Kidney tubule cell (primary cell): ENCODE data around the gene CST11.
"Not testable (repeated sequence)": the region's sequence is repeated elsewhere in the genome, so short reads cannot be mapped to it uniquely, and the experiment has no call there.

Experiments
- DNase-seq: peaks from one replicate; pipeline ENCODE4 v3.0.0-alpha.2; 2018; ENCODE audit warnings: low spot score

Gene CST11, protein sequence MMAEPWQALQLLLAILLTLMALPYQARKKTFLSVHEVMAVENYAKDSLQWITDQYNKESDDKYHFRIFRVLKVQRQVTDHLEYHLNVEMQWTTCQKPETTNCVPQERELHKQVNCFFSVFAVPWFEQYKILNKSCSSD

DNA sequence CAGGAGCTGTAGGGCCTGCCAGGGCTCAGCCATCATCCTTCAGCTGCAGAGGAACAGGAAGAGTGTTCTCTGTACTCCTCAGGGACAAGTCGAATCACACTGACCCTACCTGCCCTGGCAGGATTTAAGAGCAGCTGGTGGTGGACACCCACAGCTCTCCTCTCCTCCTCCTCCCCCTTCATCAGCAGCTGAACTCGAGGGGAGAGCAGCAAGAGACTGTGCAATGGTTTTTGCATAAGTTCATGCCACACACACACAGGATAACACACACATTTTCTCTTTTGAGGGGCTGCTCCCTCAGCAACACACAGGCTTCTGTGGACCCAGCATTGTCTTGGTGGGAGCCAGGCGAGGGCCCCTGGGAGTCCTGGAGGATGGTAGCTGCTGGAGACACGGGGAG, at the start of gene CST11:
Gene CST11, minus strand, starts transcription at position 101 of the 400 bp plus-strand sequence. Its CDS starts 65 bp downstream, at position 36.
- no peak for DNase-seq

- no peak for DNase-seq
Observed at GRCh38 chr20:23501926-23502325, 49.2 kb upstream of the CST11 start.

- DNase-seq, result peak; percentile 6
Observed at GRCh38 chr20:23497536-23497935, 44.9 kb upstream of the CST11 start.

- no peak for DNase-seq
Observed at GRCh38 chr20:23493172-23493772, 40.6 kb upstream of the CST11 start.

- no peak for DNase-seq
Observed at GRCh38 chr20:23492292-23492691, 39.6 kb upstream of the CST11 start.

GRCh38 chr20:23490817-23491216, 38.1 kb upstream of the CST11 start, which contains the start of gene CST8:
Gene CST8 (plus strand): TSS chr20:23491117. CDS start chr20:23491668, 551 bp downstream.
- DNase-seq, result no peak

DNA sequence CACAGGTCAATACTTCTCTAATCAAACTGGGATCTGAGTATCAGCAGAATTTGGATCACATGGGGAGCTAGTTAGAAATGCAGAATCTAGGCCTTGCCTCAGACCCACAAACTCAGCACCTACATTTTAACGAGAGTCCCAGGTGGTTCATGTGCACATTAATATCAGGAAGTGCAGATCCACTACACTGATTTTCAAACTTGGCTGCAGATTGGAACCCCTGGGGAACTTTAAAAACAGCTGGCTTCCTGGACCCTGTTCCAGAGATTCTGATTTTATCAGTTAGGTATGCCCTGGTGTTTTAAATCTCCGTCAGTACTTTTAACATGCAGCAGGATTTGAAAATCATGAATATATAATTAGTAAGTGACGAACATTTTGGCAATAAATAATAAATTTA, 36.3 kb upstream of the CST11 start:
- no peak for DNase-seq

DNA sequence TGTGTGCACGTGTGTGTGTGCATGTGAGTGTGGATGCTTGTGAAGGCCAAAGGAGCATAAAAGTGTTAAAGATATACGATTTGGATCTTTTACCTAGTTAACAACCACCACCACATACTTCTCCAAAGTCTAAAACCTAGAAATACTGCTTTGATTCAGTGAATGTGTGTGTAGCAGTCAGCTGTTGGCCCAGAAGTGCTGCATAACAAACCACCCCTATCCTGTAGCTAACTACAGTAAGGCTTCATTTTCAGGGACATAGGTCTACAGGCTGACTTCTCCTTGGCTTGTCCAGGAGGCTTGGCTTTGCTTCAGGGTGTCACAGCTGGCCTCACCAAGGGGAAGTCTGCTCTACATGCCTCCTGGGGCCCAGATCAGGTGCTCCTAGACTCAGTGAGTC, 35.8 kb upstream of the CST11 start:
- DNase-seq, result no peak

- no peak for DNase-seq
Observed at GRCh38 chr20:23484081-23484480, 31.4 kb upstream of the CST11 start.

DNA sequence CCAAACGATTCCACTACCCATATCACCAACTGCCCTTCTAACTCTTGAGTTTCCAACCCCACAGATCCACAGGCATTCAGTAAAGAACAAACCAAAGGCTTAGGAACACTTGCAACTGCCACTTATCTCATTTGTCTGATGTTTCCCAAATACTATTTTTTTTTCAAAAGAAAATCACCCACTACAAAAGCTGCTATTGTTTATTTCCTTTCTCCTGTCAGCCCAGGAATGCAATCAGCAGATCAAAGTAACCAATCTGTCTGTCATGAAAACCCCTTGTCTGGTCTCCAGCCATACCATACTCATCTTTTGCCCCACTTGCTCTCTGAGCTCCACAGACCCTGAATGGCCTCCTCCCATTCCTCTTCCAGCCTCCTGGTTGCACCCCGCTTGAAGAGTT, 29.5 kb upstream of the CST11 start:
- DNase-seq, result no peak

GRCh38 chr20:23479043-23479442, 26.4 kb upstream of the CST11 start:
- DNase-seq, result peak; percentile 6

DNA sequence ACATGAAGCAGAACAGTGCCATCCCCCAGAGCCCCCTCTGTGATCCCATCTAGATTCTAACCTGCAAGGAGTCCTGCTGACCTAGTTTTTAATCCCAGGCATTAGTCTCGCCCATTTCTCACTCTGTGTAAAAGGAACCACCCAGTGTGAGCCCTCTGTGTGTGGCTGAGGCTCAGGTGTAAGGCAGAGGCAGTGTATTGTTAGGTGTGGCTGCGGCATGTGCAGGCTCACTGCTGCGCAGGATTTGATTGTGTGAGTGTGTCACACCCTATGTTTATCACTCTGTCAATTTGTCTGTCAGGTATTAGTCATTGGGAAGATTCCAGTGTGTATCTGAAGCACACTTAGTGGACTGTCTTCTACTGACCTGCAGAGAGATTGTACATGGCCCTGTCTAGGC, 24.5 kb upstream of the CST11 start:
- DNase-seq, result no peak

DNA sequence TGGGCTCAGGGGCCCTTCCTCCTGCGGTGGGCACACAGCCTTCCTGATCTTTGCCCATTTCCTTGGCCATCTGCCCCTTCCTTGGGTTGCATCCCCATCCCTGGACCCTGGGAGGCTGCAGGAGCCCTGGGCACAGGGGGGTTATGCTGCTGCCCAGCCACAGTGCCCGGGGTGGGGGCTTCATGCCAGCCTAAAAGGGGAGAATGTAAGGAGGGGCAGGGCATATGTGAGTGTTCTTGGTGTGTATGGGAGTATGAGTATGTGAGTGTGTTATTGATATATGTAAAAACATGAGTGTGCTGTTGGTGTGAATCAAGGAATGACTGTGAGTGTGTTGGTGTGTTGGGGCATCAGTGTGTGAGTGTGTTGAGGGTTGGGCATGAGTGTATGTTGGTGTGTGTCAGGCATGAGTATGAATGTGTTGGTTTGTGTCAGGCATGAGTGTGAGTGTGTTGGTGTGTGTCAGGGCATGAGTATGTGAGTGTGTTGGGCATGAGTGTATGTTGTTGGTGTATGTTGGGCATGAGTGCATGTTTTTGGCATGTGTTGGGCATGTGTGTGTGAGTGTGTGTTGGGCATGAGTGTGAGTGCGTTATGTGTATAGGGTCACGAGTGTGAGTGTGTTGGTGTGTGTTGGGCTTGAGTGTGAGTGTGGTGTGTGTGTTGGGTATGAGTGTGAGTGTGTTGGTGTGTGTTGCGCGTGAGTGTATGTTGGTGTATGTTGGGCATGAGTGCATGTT, 23.5 kb upstream of the CST11 start:
- DNase-seq, result no peak

- no peak for DNase-seq
Observed at GRCh38 chr20:23475395-23475794, 22.7 kb upstream of the CST11 start.

DNA sequence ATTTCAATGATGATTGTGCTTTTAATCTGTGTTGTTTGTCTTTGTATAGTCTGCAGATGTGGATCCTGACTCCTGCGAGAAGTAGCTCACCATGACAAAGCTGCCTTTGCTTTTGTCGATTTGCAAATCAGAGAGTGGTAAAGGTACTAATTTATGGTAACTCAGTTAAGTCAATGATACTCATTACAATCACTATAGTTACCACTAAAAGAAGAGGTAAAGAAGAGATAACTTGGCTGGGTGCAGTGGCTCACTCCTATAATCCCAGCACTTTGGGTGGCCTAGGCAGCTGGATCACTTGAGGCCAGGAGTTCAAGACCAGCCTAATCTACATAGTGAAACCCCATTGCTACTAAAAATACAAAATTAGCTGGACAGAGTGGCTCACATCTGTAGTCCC, 20.6 kb upstream of the CST11 start:
- DNase-seq, result not testable (repeated sequence)

- not testable (repeated sequence) for DNase-seq
Observed at GRCh38 chr20:23472306-23472705, 19.6 kb upstream of the CST11 start.

- DNase-seq, result not testable (repeated sequence)
Observed at GRCh38 chr20:23466961-23467360, 14.3 kb upstream of the CST11 start.

DNA sequence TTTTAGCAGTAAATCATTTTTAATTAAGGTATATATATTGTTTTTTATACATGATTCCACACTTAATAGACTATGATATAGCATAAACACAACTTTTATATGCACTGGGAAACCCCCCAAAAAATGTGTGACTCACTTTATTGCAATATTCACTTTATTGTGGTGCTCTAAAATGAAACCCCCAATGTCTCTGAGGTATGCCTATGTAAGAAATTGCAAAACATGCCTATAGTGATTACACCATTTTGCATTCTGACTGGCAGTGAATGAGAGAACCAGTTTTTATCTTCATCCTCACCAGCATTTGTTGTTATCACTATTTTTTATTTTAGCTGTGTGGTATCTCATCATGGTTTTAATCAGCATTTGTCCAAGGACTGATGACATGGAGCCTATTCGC, 8.5 kb upstream of the CST11 start:
- no peak for DNase-seq

GRCh38 chr20:23459461-23460150, 6.9 kb upstream of the CST11 start:
- no peak for DNase-seq

- no peak for DNase-seq
Observed at GRCh38 chr20:23456873-23457272, 4.2 kb upstream of the CST11 start.

DNA sequence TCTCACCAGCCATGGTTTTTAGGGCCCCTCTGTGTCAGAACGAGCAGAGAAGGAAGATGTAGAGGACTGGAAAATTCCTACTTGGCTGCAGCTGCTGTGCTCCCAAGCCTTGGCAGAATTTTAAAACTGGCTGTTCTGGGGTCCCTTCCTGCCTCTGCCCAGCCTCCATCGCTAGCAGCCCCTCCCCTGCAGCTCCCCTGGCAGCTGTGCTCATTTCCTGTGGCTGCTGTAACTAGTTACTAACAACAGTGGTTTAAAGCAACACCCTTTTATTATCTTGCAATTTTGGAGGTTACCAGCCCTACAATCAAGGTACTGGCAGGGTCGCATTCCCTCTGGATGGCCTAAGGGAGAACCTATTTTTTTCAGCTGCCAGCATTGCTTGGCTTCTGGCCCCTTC, 3.7 kb upstream of the CST11 start:
- DNase-seq, result no peak

- DNase-seq, result no peak
Observed at GRCh38 chr20:23455639-23456038, 3.0 kb upstream of the CST11 start.

- DNase-seq, result no peak
Observed at GRCh38 chr20:23454816-23455215, 2.1 kb upstream of the CST11 start.
